ENCODE measurements around the gene SLF1.

Gene SLF1

GRCh38 chr5:94667937-94668336, 49.5 kb downstream of the SLF1 start:
- FAIRE-seq = no peak

GRCh38 chr5:94670726-94671125, 52.3 kb downstream of the SLF1 start:
- FAIRE-seq = no peak

GRCh38 chr5:94672746-94673145, 54.3 kb downstream of the SLF1 start:
- FAIRE-seq = no peak

- no peak for FAIRE-seq
Observed at GRCh38 chr5:94674490-94675382, 56.3 kb downstream of the SLF1 start.

GRCh38 chr5:94675965-94676618, 57.6 kb downstream of the SLF1 start:
- FAIRE-seq = no peak

- no peak for FAIRE-seq
Observed at GRCh38 chr5:94682814-94683520, 64.5 kb downstream of the SLF1 start.

GRCh38 chr5:94689908-94690307, 71.4 kb downstream of the SLF1 start:
- no peak for FAIRE-seq

- FAIRE-seq = no peak
Observed at GRCh38 chr5:94690778-94691177, 72.3 kb downstream of the SLF1 start.

- FAIRE-seq = no peak
Observed at GRCh38 chr5:94691291-94691690, 72.8 kb downstream of the SLF1 start.

- FAIRE-seq = no peak
Observed at GRCh38 chr5:94691949-94692348, 73.5 kb downstream of the SLF1 start.

- FAIRE-seq = peak; percentile 46
Observed at GRCh38 chr5:94692581-94692980, 74.1 kb downstream of the SLF1 start.

- peak; percentile 99 for FAIRE-seq
Observed at GRCh38 chr5:94693043-94693822, 74.8 kb downstream of the SLF1 start.

GRCh38 chr5:94693845-94694370, 75.4 kb downstream of the SLF1 start:
- no peak for FAIRE-seq

- FAIRE-seq = no peak
Observed at GRCh38 chr5:94694671-94695070, 76.2 kb downstream of the SLF1 start.

GRCh38 chr5:94698197-94698596, 79.7 kb downstream of the SLF1 start:
- FAIRE-seq = no peak

- peak; percentile 83 for FAIRE-seq
Observed at GRCh38 chr5:94699562-94699961, 81.1 kb downstream of the SLF1 start.

- no peak for FAIRE-seq
Observed at GRCh38 chr5:94700592-94700991, 82.1 kb downstream of the SLF1 start.

GRCh38 chr5:94702729-94703128, 84.3 kb downstream of the SLF1 start:
- FAIRE-seq = no peak

GRCh38 chr5:94705427-94705826, 87.0 kb downstream of the SLF1 start:
- FAIRE-seq = no peak

GRCh38 chr5:94707359-94707758, 88.9 kb downstream of the SLF1 start:
- FAIRE-seq = no peak

- no peak for FAIRE-seq
Observed at GRCh38 chr5:94709277-94709676, 90.8 kb downstream of the SLF1 start.

GRCh38 chr5:94711785-94712184, 93.3 kb downstream of the SLF1 start:
- no peak for FAIRE-seq

GRCh38 chr5:94715768-94716167, 97.3 kb downstream of the SLF1 start:
- FAIRE-seq = no peak
